ENCODE results near the gene PSMB5.

DNA sequence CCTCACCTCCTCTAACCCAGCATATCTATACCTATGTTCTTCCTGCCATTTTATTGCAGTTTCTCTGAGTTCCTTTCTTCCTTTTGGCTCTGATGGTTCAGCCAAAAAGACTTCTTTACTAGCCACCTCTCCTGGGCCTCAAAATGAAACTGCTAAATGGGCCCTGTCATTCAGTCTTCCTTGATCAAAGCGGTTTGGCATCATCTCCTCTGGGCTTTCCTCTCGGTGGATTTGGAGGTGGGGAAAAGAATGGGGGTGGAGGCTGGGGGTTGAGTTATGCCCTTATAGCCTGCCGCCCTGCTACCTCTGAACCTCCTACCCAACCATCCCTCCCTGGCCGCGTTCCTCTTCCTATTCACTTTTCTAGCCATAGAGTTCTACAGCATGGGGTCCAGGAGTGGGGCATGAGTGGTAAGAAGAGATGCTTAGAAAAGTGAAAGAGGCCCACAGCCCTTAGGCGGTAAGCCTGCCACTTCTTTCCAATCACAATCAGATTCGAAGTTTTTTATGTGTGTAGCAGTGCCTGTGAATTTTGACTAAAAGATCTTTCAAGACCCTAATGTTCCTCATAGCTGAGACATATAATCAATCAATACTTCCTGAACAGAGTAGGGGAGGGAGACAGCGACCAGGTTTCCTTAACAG is 54.8 kb downstream of the PSMB5 start:
- TF ChIP-seq POLR2AphosphoS5 (IDR thresholded peaks at IDR 0.05; ENCODE audit: borderline replicate concordance, low read depth, low read length) (no peak), EZH2 (IDR thresholded peaks at IDR 0.05) (no peak), FOXP2 (optimal IDR thresholded peaks at IDR 0.05; ENCODE audit: control extremely low read depth, extremely low read length, insufficient read depth) (no peak)
